Sigmoid colon (tissue), 7 donors: ENCODE data around the gene PMVK. TPM values are rescaled to one million over a fixed set of nuclear protein-coding genes. Genes with fewer than 3 reads are reported as not detected.

ENCODE experiments used
- DNase-seq: peaks from one replicate; pipeline ENCODE4 v3.0.0-alpha.2; 2019
- H3K27ac ChIP-seq, 4 donors: fragments of 200-600 bp; sonication (generic); one replicate each; pipeline ENCODE4 v1.5.1; 2016 to 2019; ENCODE audit warnings: mild to moderate bottlenecking in 1 of 4
- H3K27me3 ChIP-seq, 3 donors: fragments of 200-600 bp; sonication (generic); one replicate each; pipeline ENCODE4 v1.5.1; 2019; ENCODE audit warnings: mild to moderate bottlenecking in 1 of 3
- H3K36me3 ChIP-seq, 4 donors: fragments of 200-600 bp; sonication (generic); one replicate each; pipeline ENCODE4 v1.5.1; 2016 to 2019
- H3K4me1 ChIP-seq, 4 donors: fragments of 200-600 bp; sonication (generic); one replicate each; pipeline ENCODE4 v1.5.1; 2017 to 2019
- H3K4me3 ChIP-seq, 4 donors: fragments of 200-600 bp; sonication (generic); one replicate each; pipeline ENCODE4 v1.5.1; 2017 to 2019; ENCODE audit warnings: mild to moderate bottlenecking in 2 of 4, moderate library complexity in 1 of 4
- H3K9me3 ChIP-seq, 4 donors: fragments of 200-600 bp in 3 of 4; sonication (generic) in 3 of 4; one replicate each; pipeline versions ENCODE4 v1.5.1 to v1.6.1; 2013 to 2019
- CTCF ChIP-seq, 4 experiments: fragments of 450-650 bp in 3 of 4; fragments of 200-600 bp in 1 of 4; IDR thresholded peaks; one replicate each; pipeline ENCODE4 v1.5.1; 2016 to 2019; ENCODE audit warnings: antibody characterized with exemption in 4 of 4, mild to moderate bottlenecking in 3 of 4, moderate library complexity in 2 of 4
- EP300 ChIP-seq, 4 donors: sonication (generic); formaldehyde crosslinking; IDR thresholded peaks; one replicate each; pipeline ENCODE4 v1.6.1; 2017; ENCODE audit warnings: antibody characterized with exemption in 4 of 4
- POLR2A ChIP-seq, 2 donors: fragments of 450-650 bp; IDR thresholded peaks; one replicate each; pipeline ENCODE4 v1.6.1; 2016; ENCODE audit warnings: antibody characterized with exemption in 2 of 2, mild to moderate bottlenecking in 2 of 2, moderate library complexity in 2 of 2
- POLR2AphosphoS5 ChIP-seq, 4 donors: sonication (generic); formaldehyde crosslinking; IDR thresholded peaks; one replicate each; pipeline ENCODE4 v1.6.1; 2017; ENCODE audit warnings: antibody characterized with exemption in 4 of 4
- WGBS, 2 donors: extraction: QIAGEN DNeasy Blood & Tissue Kit; methylation state at CpG; one replicate each; pipeline ENCODE4 v1.1.7; 2013; 5-methylcytosine and 5-hydroxymethylcytosine counted together
- intact Hi-C: fragments of 100-400 bp; cut with DNase I; formaldehyde crosslinking; loops from one replicate; pipeline ENCODE4 v1.15.1; 2023
- polyA plus RNA-seq, 3 donors: library from polyadenylated mRNA; stranded (reverse); fragments of 200-250 nt; gene quantifications; one replicate each; pipeline ENCODE4 v1.2.3, GENCODE V29; 2013
- total RNA-seq, 4 donors: library from RNA; depleted of rRNA; stranded (reverse); fragments of >200 nt; gene quantifications; one replicate each; pipeline ENCODE4 v1.1.0, GENCODE V29; 2016
- donor health status: healthy with polysubstance abuse.
- donor health status: Bipolar disorder and iron deficiency.
- donor health status: healthy.

PMVK gene
- total and polyA plus RNA-seq, 7 donors: 11.1 to 54.1 (median 19.6) TPM

- Histone ChIP-seq H3K27ac (no peak overlapping the region), H3K4me3 (no peak overlapping the region), H3K36me3 (peaks cover 23 to 78% (median 30%) of the 10 kb centered on the region in 4 donors), H3K4me1 (no peaks in the 10 kb centered on the region), H3K9me3 (no peaks in the 10 kb centered on the region), H3K27me3 (no peaks in the 10 kb centered on the region)
- intact Hi-C loops: no loop called here
- no peak for DNase-seq
- WGBS, 2 donors: 83 to 90% methylated on average over 3 of the region's 3 CpGs
- TF ChIP-seq EP300 (IDR thresholded peaks at IDR 0.05): no peak
- TF ChIP-seq POLR2AphosphoS5 (IDR thresholded peaks at IDR 0.05): no peak
- TF ChIP-seq CTCF (IDR thresholded peaks at IDR 0.05): no peak
- no peak for TF ChIP-seq POLR2A (IDR thresholded peaks at IDR 0.05)
Observed at GRCh38 chr1:154925335-154926170, 11.0 kb downstream of the PMVK start.

- no peaks in the 10 kb centered on the region for H3K4me1 ChIP-seq
- no peak overlapping the region for H3K27ac ChIP-seq
- H3K27me3 ChIP-seq: no peaks in the 10 kb centered on the region
- H3K4me3 ChIP-seq: no peak overlapping the region
- no peak for DNase-seq
- peaks cover 23 to 61% (median 30%) of the 10 kb centered on the region in 4 donors for H3K36me3 ChIP-seq
- intact Hi-C loops: no loop called here
- TF ChIP-seq CTCF (IDR thresholded peaks at IDR 0.05): no peak
- no peak for TF ChIP-seq EP300 (IDR thresholded peaks at IDR 0.05)
- no peak for TF ChIP-seq POLR2AphosphoS5 (IDR thresholded peaks at IDR 0.05)
- no peak for TF ChIP-seq POLR2A (IDR thresholded peaks at IDR 0.05)
- 94 to 96% methylated on average over 3 of the region's 3 CpGs for WGBS, 2 donors
- H3K9me3 ChIP-seq: no peaks in the 10 kb centered on the region
Observed at GRCh38 chr1:154923695-154924094, 12.8 kb downstream of the PMVK start.

GRCh38 chr1:154913273-154913672, 23.2 kb downstream of the PMVK start:
- no peak overlapping the region for H3K27ac ChIP-seq
- intact Hi-C loops: no loop called here
- WGBS, 2 donors: 88 to 94% methylated on average over 3 of the region's 3 CpGs
- no peak overlapping the region for H3K4me3 ChIP-seq
- no peak for DNase-seq
- TF ChIP-seq POLR2AphosphoS5 (IDR thresholded peaks at IDR 0.05): no peak
- TF ChIP-seq POLR2A (IDR thresholded peaks at IDR 0.05): no peak
- TF ChIP-seq CTCF (IDR thresholded peaks at IDR 0.05): no peak
- TF ChIP-seq EP300 (IDR thresholded peaks at IDR 0.05): no peak
- H3K4me1 ChIP-seq: peaks cover 0 to 8% (median 0%) of the 10 kb centered on the region in 4 donors
- H3K36me3 ChIP-seq: no peaks in the 10 kb centered on the region
- H3K27me3 ChIP-seq: no peaks in the 10 kb centered on the region
- H3K9me3 ChIP-seq: no peaks in the 10 kb centered on the region

- peaks cover 0 to 8% (median 0%) of the 10 kb centered on the region in 4 donors for H3K4me1 ChIP-seq
- TF ChIP-seq CTCF (IDR thresholded peaks at IDR 0.05) (no peak), POLR2AphosphoS5 (IDR thresholded peaks at IDR 0.05) (no peak), POLR2A (IDR thresholded peaks at IDR 0.05) (no peak), EP300 (IDR thresholded peaks at IDR 0.05) (no peak)
- no peak overlapping the region for H3K4me3 ChIP-seq
- no peaks in the 10 kb centered on the region for H3K36me3 ChIP-seq
- 90 to 95% methylated on average over 2 of the region's 2 CpGs for WGBS, 2 donors
- peak; percentile 9 for DNase-seq
- intact Hi-C loops: no loop called here
- H3K27me3 ChIP-seq: no peaks in the 10 kb centered on the region
- H3K27ac ChIP-seq: no peak overlapping the region
- H3K9me3 ChIP-seq: no peaks in the 10 kb centered on the region
Observed at GRCh38 chr1:154912755-154913154, 23.8 kb downstream of the PMVK start.
